SU-DHL-6 (cell line): ENCODE measurements around the gene KLHDC8A.

Source experiments
- CTCF ChIP-seq: fragments of 200-600 bp; sonication (generic); IDR thresholded peaks from one replicate; pipeline ENCODE4 v1.5.1; 2017; ENCODE audit warnings: antibody characterized with exemption, mild to moderate bottlenecking, low read length, moderate library complexity; ENCODE audit not compliant: insufficient read depth, poor library complexity, severe bottlenecking
- EZH2phosphoT487 ChIP-seq: fragments of 200-600 bp; sonication (generic), shearing (Covaris generic); conservative IDR thresholded peaks from 2 replicates; pipeline ENCODE4 v1.6.1; 2018; ENCODE audit warnings: mild to moderate bottlenecking, antibody characterized with exemption, low read length, moderate library complexity, mixed read lengths

GRCh38 chr1:205310976-205311704 lies 45.6 kb downstream of the KLHDC8A start:
- no peak for TF ChIP-seq CTCF
- TF ChIP-seq EZH2phosphoT487 = no peak
